ENCODE data around the gene SNX21. TPM values are rescaled to one million over a fixed set of nuclear protein-coding genes. Genes with fewer than 3 reads are reported as not detected.
A peak's percentile ranks its signal among the peaks of the same experiment; 100 is the strongest.

SNX21 gene
- total RNA-seq, 1 donor from 2014 or later, result 0.49 TPM

DNA sequence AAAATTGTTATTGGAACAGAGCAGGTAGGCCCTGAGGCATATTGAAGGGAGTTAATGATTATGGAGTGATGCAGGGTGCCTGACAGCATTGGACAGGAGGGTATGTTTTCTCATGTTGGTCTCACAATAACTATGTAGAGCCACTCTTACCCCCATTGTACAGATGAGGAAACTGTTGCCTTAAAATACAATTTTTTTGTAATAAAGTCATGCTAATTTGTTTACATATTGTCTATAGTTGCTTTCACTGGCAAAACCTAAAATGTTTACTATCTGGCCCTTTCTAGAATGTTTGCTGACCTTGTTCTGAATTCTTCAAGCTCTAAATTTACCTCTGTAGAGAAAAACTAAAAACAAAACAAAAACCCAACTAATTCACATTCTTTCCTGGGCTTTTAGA, 17.9 kb downstream of the SNX21 start:
- Mint-ChIP-seq H3K4me3 (no peak overlapping the region), H3K36me3 (ENCODE audit: low read depth) (peaks cover 45% of the 10 kb centered on the region), H3K4me1 (peaks cover 21% of the 10 kb centered on the region), H3K27me3 (no peaks in the 10 kb centered on the region), H3K9me3 (no peaks in the 10 kb centered on the region), H3K27ac (no peak overlapping the region)
- ChIA-PET CTCF (no interaction called here), POLR2A (interaction anchor here (0.6 kb wide), 1 partner anchor 25 kb away, joined by 3 read pairs; no protein-coding TSS in a partner anchor)
- DNase-seq (no peak), ATAC-seq (ENCODE audit: low read depth) (no peak)
- intact Hi-C loops (cut with micrococcal nuclease), result no loop called here
- TF ChIP-seq, protein P1, sequence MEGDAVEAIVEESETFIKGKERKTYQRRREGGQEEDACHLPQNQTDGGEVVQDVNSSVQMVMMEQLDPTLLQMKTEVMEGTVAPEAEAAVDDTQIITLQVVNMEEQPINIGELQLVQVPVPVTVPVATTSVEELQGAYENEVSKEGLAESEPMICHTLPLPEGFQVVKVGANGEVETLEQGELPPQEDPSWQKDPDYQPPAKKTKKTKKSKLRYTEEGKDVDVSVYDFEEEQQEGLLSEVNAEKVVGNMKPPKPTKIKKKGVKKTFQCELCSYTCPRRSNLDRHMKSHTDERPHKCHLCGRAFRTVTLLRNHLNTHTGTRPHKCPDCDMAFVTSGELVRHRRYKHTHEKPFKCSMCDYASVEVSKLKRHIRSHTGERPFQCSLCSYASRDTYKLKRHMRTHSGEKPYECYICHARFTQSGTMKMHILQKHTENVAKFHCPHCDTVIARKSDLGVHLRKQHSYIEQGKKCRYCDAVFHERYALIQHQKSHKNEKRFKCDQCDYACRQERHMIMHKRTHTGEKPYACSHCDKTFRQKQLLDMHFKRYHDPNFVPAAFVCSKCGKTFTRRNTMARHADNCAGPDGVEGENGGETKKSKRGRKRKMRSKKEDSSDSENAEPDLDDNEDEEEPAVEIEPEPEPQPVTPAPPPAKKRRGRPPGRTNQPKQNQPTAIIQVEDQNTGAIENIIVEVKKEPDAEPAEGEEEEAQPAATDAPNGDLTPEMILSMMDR (IDR thresholded peaks at IDR 0.05), result no peak

DNA sequence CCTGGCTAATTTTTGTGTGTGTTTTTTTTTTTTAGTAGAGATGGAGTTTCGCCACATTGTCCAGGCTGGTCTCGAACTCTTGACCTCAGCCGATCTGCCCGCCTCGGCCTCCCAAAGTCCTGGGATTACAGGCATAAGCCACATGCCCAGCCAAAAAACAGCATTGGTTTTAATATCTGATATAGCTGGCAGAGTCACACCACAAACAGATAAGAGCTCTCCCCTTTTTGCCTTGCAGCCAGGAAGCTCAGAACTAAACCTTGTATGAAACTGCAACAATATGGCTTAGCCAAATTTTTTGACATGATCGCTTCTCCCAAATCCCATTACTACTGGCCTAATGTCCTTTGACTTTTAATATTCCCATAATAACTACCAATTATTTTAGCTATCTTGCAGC, 18.7 kb downstream of the SNX21 start:
- TF ChIP-seq, protein P1 (IDR thresholded peaks at IDR 0.05), result no peak
- Mint-ChIP-seq H3K4me1 (peaks cover 27% of the 10 kb centered on the region), H3K27me3 (no peaks in the 10 kb centered on the region), H3K4me3 (no peak overlapping the region), H3K9me3 (no peaks in the 10 kb centered on the region), H3K27ac (no peak overlapping the region), H3K36me3 (ENCODE audit: low read depth) (peaks cover 47% of the 10 kb centered on the region)
- ChIA-PET CTCF (no interaction called here), POLR2A (interaction anchor here (0.7 to 0.8 kb wide), 2 partner anchors 32 to 83 kb away, joined by 3 to 4 read pairs; partner anchors contain the start of gene PCIF1)
- intact Hi-C loops (cut with micrococcal nuclease), result no loop called here
- ATAC-seq (ENCODE audit: low read depth) (no peak), DNase-seq (no peak)

DNA sequence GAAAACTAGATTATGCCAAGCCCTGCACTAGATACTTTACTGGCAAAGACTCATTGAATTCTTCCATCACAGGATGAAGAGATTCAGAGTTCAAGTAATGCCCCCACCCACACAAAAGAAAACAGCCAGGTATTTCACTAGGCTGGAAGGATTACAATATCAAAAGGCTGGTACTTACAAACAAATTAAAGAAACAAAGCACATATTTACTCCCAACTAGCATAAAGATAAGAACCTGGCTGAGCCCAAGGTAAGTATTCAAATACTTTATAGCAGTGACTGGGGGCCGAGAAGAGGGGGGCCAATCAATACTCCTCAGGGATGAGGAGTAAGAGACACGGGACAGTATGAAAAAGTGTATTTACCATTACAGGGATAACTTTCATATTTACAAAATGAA, 19.9 kb downstream of the SNX21 start:
- Mint-ChIP-seq H3K27ac (no peak overlapping the region), H3K9me3 (no peaks in the 10 kb centered on the region), H3K4me3 (no peak overlapping the region), H3K36me3 (ENCODE audit: low read depth) (peaks cover 44% of the 10 kb centered on the region), H3K27me3 (no peaks in the 10 kb centered on the region), H3K4me1 (peaks cover 38% of the 10 kb centered on the region)
- intact Hi-C loops (cut with micrococcal nuclease), result no loop called here
- ChIA-PET CTCF (no interaction called here), POLR2A (no interaction called here)
- TF ChIP-seq, protein P1 (IDR thresholded peaks at IDR 0.05), result no peak
- DNase-seq, result no peak
- ATAC-seq (ENCODE audit: low read depth), result no peak

DNA sequence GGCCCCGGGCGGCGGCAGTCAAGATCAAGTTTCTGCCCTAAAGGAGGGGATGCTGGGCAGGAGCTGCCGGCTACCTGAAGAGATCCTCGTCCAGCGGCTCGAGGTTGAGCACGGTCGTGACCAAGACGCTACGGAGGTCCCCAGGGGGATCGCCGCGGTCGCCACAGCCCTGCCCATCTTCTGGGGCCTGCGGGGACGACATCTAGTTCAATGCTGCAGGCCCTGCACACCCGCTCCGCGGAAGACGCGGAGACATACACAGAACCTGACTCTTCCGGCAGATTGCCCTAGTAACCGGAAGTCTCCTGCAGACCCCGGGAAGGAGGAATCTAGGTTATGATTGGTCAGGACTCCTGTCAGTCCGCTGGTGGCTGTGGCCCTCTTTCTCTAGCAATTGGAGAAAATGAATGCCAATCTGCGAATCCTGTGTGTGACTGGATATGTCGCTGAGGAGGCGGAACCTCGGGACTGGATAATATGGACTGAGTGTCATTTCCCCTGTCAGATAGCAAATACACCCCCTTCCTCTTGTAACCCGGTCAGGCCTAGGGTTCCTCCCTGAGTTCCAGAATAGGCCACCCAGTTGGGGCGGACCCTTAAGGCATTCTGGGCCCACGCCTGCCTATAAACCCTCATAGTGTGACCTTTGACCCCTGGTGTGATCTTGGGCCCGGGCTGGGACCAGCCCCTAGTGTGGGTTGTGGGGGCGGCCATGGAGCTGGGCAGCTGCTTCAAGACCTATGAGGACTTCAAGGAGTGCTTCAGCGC, 23.7 kb downstream of the SNX21 start, which contains the start of the genes ACOT8 and ZSWIM3:
Gene ACOT8 (minus strand): TSS at position 279 of the 768 bp plus-strand sequence. CDS start 77 bp downstream, at position 202.
Gene ZSWIM3 (plus strand): TSS at position 501 of the 768 bp plus-strand sequence. CDS start 212 bp downstream, at position 713.
- DNase-seq (peak; percentile 67), ATAC-seq (ENCODE audit: low read depth) (peak; percentile 98)
- Mint-ChIP-seq H3K36me3 (ENCODE audit: low read depth) (peaks cover 22% of the 10 kb centered on the region), H3K27ac (peak within 1 kb of the TSS; percentile 94), H3K4me3 (peak within 1 kb of the TSS; percentile 94), H3K27me3 (no peaks in the 10 kb centered on the region), H3K4me1 (peaks cover 48% of the 10 kb centered on the region), H3K9me3 (no peaks in the 10 kb centered on the region)
- intact Hi-C loops (cut with micrococcal nuclease), result loop anchor here (1.0 to 2.0 kb wide), 8 partner anchors 15 to 232 kb away; partner anchors contain the start of genes CTSA, NCOA5, NEURL2 and UBE2C
- ChIA-PET POLR2A (interaction anchor here (0.6 to 2.6 kb wide), 20 partner anchors 8 to 507 kb away, joined by 3 to 39 read pairs (median 4); partner anchors contain the start of genes CTSA, DNTTIP1, NEURL2 and PCIF1), CTCF (interaction anchor here (1.5 kb wide), 1 partner anchor 15 kb away, joined by 5 read pairs; no protein-coding TSS in a partner anchor)
- TF ChIP-seq, protein P1 (IDR thresholded peaks at IDR 0.05), result no peak

DNA sequence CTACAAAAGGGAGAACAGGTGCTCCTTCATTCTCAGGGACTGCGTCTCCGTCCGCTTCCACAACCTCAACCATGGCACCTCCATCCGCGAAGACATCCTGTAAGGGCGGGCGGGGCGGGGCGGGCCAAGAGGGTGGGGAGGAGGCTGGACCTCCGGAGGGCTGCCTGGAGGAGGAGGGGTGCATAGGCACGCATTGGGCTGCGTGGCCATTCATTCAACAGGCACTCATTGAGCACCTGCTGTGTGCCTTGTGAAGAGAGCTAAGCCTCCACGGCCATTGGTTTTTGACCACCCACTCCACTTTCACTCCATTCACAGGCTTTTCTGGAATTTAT, 24.2 kb downstream of the SNX21 start:
- intact Hi-C loops (cut with micrococcal nuclease), result loop anchor here (1.0 to 2.0 kb wide), 8 partner anchors 16 to 231 kb away; partner anchors contain the start of genes CTSA, NCOA5, NEURL2 and UBE2C
- Mint-ChIP-seq H3K27ac (peak overlapping the region; percentile 94), H3K9me3 (no peaks in the 10 kb centered on the region), H3K4me3 (peak overlapping the region; percentile 94), H3K36me3 (ENCODE audit: low read depth) (peaks cover 20% of the 10 kb centered on the region), H3K27me3 (no peaks in the 10 kb centered on the region), H3K4me1 (peaks cover 48% of the 10 kb centered on the region)
- CTCF ChIA-PET, result no interaction called here
- POLR2A ChIA-PET, result interaction anchor here (0.6 to 2.6 kb wide), 10 partner anchors 20 to 506 kb away, joined by 3 to 39 read pairs (median 7); partner anchors contain the start of genes PCIF1, PLTP and ZSWIM1
- TF ChIP-seq, protein P1 (IDR thresholded peaks at IDR 0.05), result no peak
- ATAC-seq (ENCODE audit: low read depth), result peak; percentile 8
- DNase-seq, result no peak
